Measurements from ENCODE around the gene NFATC2. TPM values are rescaled to one million over a fixed set of nuclear protein-coding genes. Genes with fewer than 3 reads are reported as not detected.
A peak's percentile ranks its signal among the peaks of the same experiment; 100 is the strongest.

NFATC2 gene
- total and polyA plus RNA-seq, 2 of the 4 experiments (the other 2 are of a cell fraction): 0.18 to 0.38 TPM

DNA sequence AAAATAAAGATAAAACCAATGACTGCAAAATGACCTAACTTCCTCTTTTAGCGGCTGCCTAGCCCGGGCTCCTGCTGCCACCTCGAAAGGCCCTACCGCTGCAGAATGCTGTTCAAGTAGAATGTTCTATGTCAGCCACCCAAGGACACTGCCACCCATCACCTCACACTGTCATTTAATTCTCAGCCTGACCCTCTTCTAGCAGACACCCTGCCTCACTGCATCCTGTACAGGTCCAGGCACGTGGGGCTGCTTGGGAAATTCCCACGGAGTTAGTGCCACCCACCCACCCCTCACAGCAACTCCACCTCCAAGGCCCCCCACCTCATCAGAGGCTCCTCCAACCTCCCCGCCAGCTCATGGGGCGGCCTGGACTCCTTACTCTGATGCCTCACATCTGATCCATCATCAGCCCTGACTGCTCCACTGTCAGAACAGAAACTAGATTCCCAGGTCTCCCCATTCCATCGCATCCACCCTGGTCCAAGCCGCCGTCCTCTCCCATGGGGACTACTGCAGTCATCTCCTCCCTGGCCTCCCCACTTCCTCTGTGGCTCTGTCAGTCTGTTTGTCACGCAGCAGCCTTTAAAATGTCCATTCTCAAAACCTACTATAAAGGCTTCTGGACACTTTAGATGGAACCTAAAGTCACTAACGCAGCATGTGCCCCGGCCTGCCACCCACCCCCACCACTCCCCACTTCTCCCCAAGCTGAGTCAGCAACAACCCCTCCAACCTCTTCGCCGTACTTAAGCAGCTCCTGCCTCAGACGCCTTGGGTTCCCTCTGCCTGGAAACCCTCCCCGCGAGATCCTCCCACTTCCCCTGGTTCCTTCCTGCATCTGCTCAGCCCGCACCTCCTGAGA, 17.0 kb downstream of the NFATC2 start:
- H2BK15ac ChIP-seq (ENCODE audit: low read depth, low read length): no peak overlapping the region
- peak overlapping the region; percentile 35; the same call in 1 of the 2 replicates for H3K4ac ChIP-seq (ENCODE audit: low read depth, low read length)
- H2AK9ac ChIP-seq (replicated peaks; ENCODE audit: low read depth, low read length, poor library complexity): peak overlapping the region; percentile 83
- H2AFZ ChIP-seq (replicated peaks; ENCODE audit: low read length, poor library complexity): peak overlapping the region; percentile 33
- H3K4me1 ChIP-seq (ENCODE audit: control insufficient read depth, insufficient read depth, low read length): peaks cover 7% of the 10 kb centered on the region; the same call in 1 of the 2 replicates
- peaks cover 8% of the 10 kb centered on the region for H3K9me1 ChIP-seq (ENCODE audit: insufficient read depth, low read length)
- H3K56ac ChIP-seq (ENCODE audit: extremely low read depth, insufficient read depth, low read length): no peak overlapping the region
- H3K9me3 ChIP-seq (ENCODE audit: control insufficient read depth, insufficient read depth, low read length): no peaks in the 10 kb centered on the region
- no TSS peak for BruUV-seq (replicated peaks)
- TF ChIP-seq, protein P1, sequence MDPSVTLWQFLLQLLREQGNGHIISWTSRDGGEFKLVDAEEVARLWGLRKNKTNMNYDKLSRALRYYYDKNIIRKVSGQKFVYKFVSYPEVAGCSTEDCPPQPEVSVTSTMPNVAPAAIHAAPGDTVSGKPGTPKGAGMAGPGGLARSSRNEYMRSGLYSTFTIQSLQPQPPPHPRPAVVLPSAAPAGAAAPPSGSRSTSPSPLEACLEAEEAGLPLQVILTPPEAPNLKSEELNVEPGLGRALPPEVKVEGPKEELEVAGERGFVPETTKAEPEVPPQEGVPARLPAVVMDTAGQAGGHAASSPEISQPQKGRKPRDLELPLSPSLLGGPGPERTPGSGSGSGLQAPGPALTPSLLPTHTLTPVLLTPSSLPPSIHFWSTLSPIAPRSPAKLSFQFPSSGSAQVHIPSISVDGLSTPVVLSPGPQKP (IDR thresholded peaks at IDR 0.05; ENCODE audit: borderline replicate concordance, low read depth, low read length): no peak
- TF ChIP-seq MAFK (IDR thresholded peaks at IDR 0.05; ENCODE audit: low read depth, low read length): 0 out of 2 replicates have a peak, but pooled peaks have one; percentile 13
- DNase-seq (no peak), ATAC-seq (ENCODE audit: low read depth) (no peak)
- no peak overlapping the region for H2BK120ac ChIP-seq (ENCODE audit: low read depth, low read length)
- no peak overlapping the region for H3K27ac ChIP-seq (ENCODE audit: insufficient read depth, low read length)
- H2BK5ac ChIP-seq (ENCODE audit: low read depth, low read length, poor library complexity, severe bottlenecking): no peak overlapping the region
- WGBS, 2 experiments (ENCODE audit: extremely low coverage in 2 of 2, insufficient read length in 1 of 2): 66% methylated on average over 8 of the region's 20 CpGs; no CpG with 5 or more reads in 1 of the 2 experiments
- H3K9ac ChIP-seq (ENCODE audit: low read depth, low read length): no peak overlapping the region
- H3K4me2 ChIP-seq (ENCODE audit: low read depth, low read length): no peak overlapping the region
- no peak overlapping the region for H4K8ac ChIP-seq (ENCODE audit: low read depth in 2 of 2, low read length in 2 of 2)
- no peak overlapping the region for H4K5ac ChIP-seq (ENCODE audit: low read depth, low read length)
- 0 out of 2 replicates have a peak overlapping the region, but pooled peaks have one; percentile 40 for H3K14ac ChIP-seq (replicated peaks; ENCODE audit: low read depth, low read length)
- H3K18ac ChIP-seq (ENCODE audit: low read depth, low read length): no peak overlapping the region
- no peaks in the 10 kb centered on the region for H3K36me3 ChIP-seq (ENCODE audit: control insufficient read depth, insufficient read depth, low read length)
- H2BK20ac ChIP-seq (ENCODE audit: low read depth, low read length): peak overlapping the region; percentile 55; the same call in 1 of the 2 replicates
- in situ Hi-C loops (cut with MboI; ENCODE audit: low sequenced_read_pairs) (no loop called here), dilution Hi-C loops (cut with HindIII; ENCODE audit: low sequenced_read_pairs, unreplicated experiment) (no loop called here), intact Hi-C loops (cut with micrococcal nuclease) (no loop called here)
- 0 out of 2 replicates have a peak overlapping the region, but pooled peaks have one; percentile 5 for H4K91ac ChIP-seq (ENCODE audit: insufficient read depth, low read depth, low read length)
- POLR2A ChIA-PET (ENCODE audit: unreplicated experiment): no interaction called here
- H4K20me1 ChIP-seq (ENCODE audit: insufficient read depth, low read length): no peaks in the 10 kb centered on the region
- H3K27me3 ChIP-seq (ENCODE audit: control insufficient read depth, insufficient read depth, low read length): no peaks in the 10 kb centered on the region
- H3K79me1 ChIP-seq (ENCODE audit: low read depth in 1 of 2, low read length in 2 of 2): peaks cover 0 to 12% of the 10 kb centered on the region in 2 experiments; a peak in 2 of 4 replicates
- CTCF ChIA-PET: interaction anchor here (0.9 kb wide), 1 partner anchor 12 kb away, joined by 3 read pairs; no protein-coding TSS in a partner anchor
- no peak overlapping the region for H3K23ac ChIP-seq (ENCODE audit: low read depth, low read length)
- H3K4me3 ChIP-seq (ENCODE audit: insufficient read depth, low read depth, low read length): no peak overlapping the region
- no peak overlapping the region for H2AK5ac ChIP-seq (ENCODE audit: low read depth, low read length)

All from IMR-90 (cell line).